Body of pancreas (tissue), 4 donors: Measurements from ENCODE around the gene MAML3. TPM values are rescaled to one million over a fixed set of nuclear protein-coding genes. Genes with fewer than 3 reads are reported as not detected.

Experiments used
- ATAC-seq: fragments of 150-250 bp; one replicate; pipeline ENCODE4 v1.9.1; 2016
- DNase-seq, 4 donors: peaks; one replicate each; pipeline ENCODE4 v3.0.0-alpha.2; 2019
- H3K27ac ChIP-seq, 4 donors: fragments of 200-600 bp; sonication (generic); 1 replicate in 3 of 4; 2 replicates in 1 of 4; pipeline versions ENCODE4 v1.5.1 to v1.6.1; 2016 to 2019; ENCODE audit warnings: mild to moderate bottlenecking in 1 of 4, mixed read lengths in 1 of 4, moderate library complexity in 1 of 4
- H3K27me3 ChIP-seq, 2 donors: fragments of 200-600 bp; sonication (generic); one replicate each; pipeline ENCODE4 v1.6.0; 2016; ENCODE audit warnings: mild to moderate bottlenecking in 1 of 2
- H3K36me3 ChIP-seq, 2 donors: fragments of 200-600 bp; sonication (generic); replicated peaks in 1 of 2; 2 replicates each; pipeline ENCODE4 v1.5.1; 2016; ENCODE audit warnings: low read depth in 2 of 2; ENCODE audit not compliant: insufficient read depth in 1 of 2
- H3K4me1 ChIP-seq: fragments of 200-600 bp; sonication (generic); one replicate; pipeline ENCODE4 v1.6.0; 2016
- H3K4me3 ChIP-seq, 2 donors: fragments of 200-600 bp; sonication (generic); 1 replicate in 1 of 2; 2 replicates in 1 of 2; pipeline ENCODE4 v1.5.1; 2016 to 2019
- H3K9me3 ChIP-seq, 3 donors: fragments of 200-600 bp; sonication (generic); 1 replicate in 2 of 3; 2 replicates in 1 of 3; pipeline ENCODE4 v1.5.1; 2016
- CTCF ChIP-seq, 7 experiments: fragments of 450-650 bp in 4 of 7; fragments of 200-600 bp in 3 of 7; sonication (generic) in 3 of 7; IDR thresholded peaks; one replicate each; pipeline ENCODE4 v1.5.1; 2016 to 2019; ENCODE audit warnings: antibody characterized with exemption in 7 of 7
- POLR2A ChIP-seq, 3 donors: fragments of 450-650 bp; IDR thresholded peaks; one replicate each; pipeline ENCODE4 v1.6.1; 2016; ENCODE audit warnings: antibody characterized with exemption in 3 of 3, mild to moderate bottlenecking in 2 of 3
- WGBS, 2 donors: methylation state at CpG; one replicate each; pipeline ENCODE4 v1.1.5; 2017; 5-methylcytosine and 5-hydroxymethylcytosine counted together
- intact Hi-C: fragments of 100-400 bp; cut with DNase I; formaldehyde crosslinking; loops from one replicate; pipeline ENCODE4 v1.15.1; 2023
- total RNA-seq, 2 donors: library from RNA; depleted of rRNA; stranded (reverse); fragments of >200 nt; gene quantifications; one replicate each; pipeline ENCODE4 v1.1.0, GENCODE V29; 2016

MAML3 gene
- total RNA-seq, 2 donors from 2014 or later: 11.2 to 11.4 TPM

GRCh38 chr4:140061659-140062289, 92.2 kb downstream of the MAML3 start:
- DNase-seq (no peak), ATAC-seq (no peak)
- TF ChIP-seq CTCF (IDR thresholded peaks at IDR 0.05): no peak
- no peak for TF ChIP-seq POLR2A (IDR thresholded peaks at IDR 0.05)
- no peaks in the 10 kb centered on the region for H3K27me3 ChIP-seq
- WGBS, 2 donors: 94 to 100% methylated on average over 3 of the region's 3 CpGs
- no peaks in the 10 kb centered on the region for H3K36me3 ChIP-seq
- H3K27ac ChIP-seq: no peak overlapping the region
- peaks cover 36% of the 10 kb centered on the region for H3K4me1 ChIP-seq
- H3K9me3 ChIP-seq: no peaks in the 10 kb centered on the region
- intact Hi-C loops: no loop called here
- H3K4me3 ChIP-seq: no peak overlapping the region

GRCh38 chr4:140061194-140061593, 92.8 kb downstream of the MAML3 start:
- 51 to 54% methylated on average over 4 of the region's 4 CpGs for WGBS, 2 donors
- ATAC-seq (peak; percentile 45), DNase-seq (no peak)
- no peak for TF ChIP-seq CTCF (IDR thresholded peaks at IDR 0.05)
- no peak for TF ChIP-seq POLR2A (IDR thresholded peaks at IDR 0.05)
- no peak overlapping the region for H3K27ac ChIP-seq
- no peaks in the 10 kb centered on the region for H3K9me3 ChIP-seq
- no peaks in the 10 kb centered on the region for H3K36me3 ChIP-seq
- peaks cover 30% of the 10 kb centered on the region for H3K4me1 ChIP-seq
- intact Hi-C loops: no loop called here
- no peak overlapping the region for H3K4me3 ChIP-seq
- H3K27me3 ChIP-seq: no peaks in the 10 kb centered on the region

GRCh38 chr4:140059159-140059558, 94.8 kb downstream of the MAML3 start:
- peak in 1 of 4 donors; percentile 35 for DNase-seq
- Histone ChIP-seq H3K9me3 (no peaks in the 10 kb centered on the region), H3K27me3 (no peaks in the 10 kb centered on the region), H3K27ac (no peak overlapping the region), H3K4me1 (peaks cover 24% of the 10 kb centered on the region), H3K4me3 (no peak overlapping the region), H3K36me3 (no peaks in the 10 kb centered on the region)
- no peak for ATAC-seq
- WGBS, 2 donors: 19 to 31% methylated on average over 1 of the region's 1 CpG
- TF ChIP-seq POLR2A (IDR thresholded peaks at IDR 0.05) (no peak), CTCF (IDR thresholded peaks at IDR 0.05) (no peak)
- intact Hi-C loops: no loop called here

- H3K36me3 ChIP-seq: no peaks in the 10 kb centered on the region
- no peaks in the 10 kb centered on the region for H3K9me3 ChIP-seq
- no peak for ATAC-seq
- H3K4me1 ChIP-seq: peaks cover 24% of the 10 kb centered on the region
- no peak overlapping the region for H3K4me3 ChIP-seq
- no peaks in the 10 kb centered on the region for H3K27me3 ChIP-seq
- intact Hi-C loops: no loop called here
- no peak for TF ChIP-seq POLR2A (IDR thresholded peaks at IDR 0.05)
- no peak for TF ChIP-seq CTCF (IDR thresholded peaks at IDR 0.05)
- 65 to 66% methylated on average over 2 of the region's 2 CpGs for WGBS, 2 donors
- H3K27ac ChIP-seq: no peak overlapping the region
- no peak for DNase-seq
Observed at GRCh38 chr4:140057701-140058100, 96.3 kb downstream of the MAML3 start.

- Histone ChIP-seq H3K36me3 (no peaks in the 10 kb centered on the region), H3K27ac (no peak overlapping the region), H3K9me3 (no peaks in the 10 kb centered on the region), H3K27me3 (no peaks in the 10 kb centered on the region), H3K4me1 (peaks cover 17% of the 10 kb centered on the region), H3K4me3 (no peak overlapping the region)
- intact Hi-C loops: no loop called here
- ATAC-seq (no peak), DNase-seq (no peak)
- TF ChIP-seq POLR2A (IDR thresholded peaks at IDR 0.05): no peak
- TF ChIP-seq CTCF (IDR thresholded peaks at IDR 0.05): no peak
- WGBS, 2 donors: 91 to 96% methylated on average over 3 of the region's 3 CpGs
Observed at GRCh38 chr4:140056015-140056414, 98.0 kb downstream of the MAML3 start.
